Dedifferentiated amniotic fluid mesenchymal stem cell (primary cell): ENCODE results near the gene TMPRSS6.

Experiments
- DNase-seq: peaks from one replicate; pipeline ENCODE4 v3.0.0-alpha.2; 2016; ENCODE audit errors: extremely low spot score

TMPRSS6 gene

GRCh38 chr22:37117092-37117491 lies 7.6 kb upstream of the TMPRSS6 start:
- DNase-seq, result no peak

GRCh38 chr22:37115032-37115431 lies 5.5 kb upstream of the TMPRSS6 start:
- no peak for DNase-seq

- no peak for DNase-seq
These were observed 4.2 kb upstream of the TMPRSS6 start for GRCh38 chr22:37113757-37114156.

- DNase-seq, result no peak
These were observed 2.7 kb upstream of the TMPRSS6 start for GRCh38 chr22:37112084-37112728.

GRCh38 chr22:37111156-37111717 lies 1.7 kb upstream of the TMPRSS6 start:
- DNase-seq, result no peak

GRCh38 chr22:37107816-37108621 lies 1.5 kb downstream of the TMPRSS6 start:
- no peak for DNase-seq

- DNase-seq, result no peak
These were observed 3.5 kb downstream of the TMPRSS6 start for GRCh38 chr22:37105990-37106389.

GRCh38 chr22:37105154-37105553 lies 4.4 kb downstream of the TMPRSS6 start:
- no peak for DNase-seq

- DNase-seq, result no peak
These were observed 5.7 kb downstream of the TMPRSS6 start for GRCh38 chr22:37103656-37104452.

- no peak for DNase-seq
These were observed 6.4 kb downstream of the TMPRSS6 start for GRCh38 chr22:37103151-37103550.

GRCh38 chr22:37101311-37102066 lies 8.0 kb downstream of the TMPRSS6 start:
- DNase-seq, result no peak

GRCh38 chr22:37100589-37101127 lies 8.9 kb downstream of the TMPRSS6 start:
- no peak for DNase-seq

GRCh38 chr22:37098976-37099591 lies 10.4 kb downstream of the TMPRSS6 start:
- DNase-seq, result no peak

- DNase-seq, result no peak
These were observed 12.2 kb downstream of the TMPRSS6 start for GRCh38 chr22:37097346-37097745.

GRCh38 chr22:37095113-37095512 lies 14.4 kb downstream of the TMPRSS6 start:
- no peak for DNase-seq

GRCh38 chr22:37094239-37094638 lies 15.3 kb downstream of the TMPRSS6 start:
- DNase-seq, result no peak

GRCh38 chr22:37092997-37093396 lies 16.5 kb downstream of the TMPRSS6 start:
- no peak for DNase-seq

- DNase-seq, result no peak
These were observed 17.5 kb downstream of the TMPRSS6 start for GRCh38 chr22:37091994-37092393.

GRCh38 chr22:37090920-37091695 lies 18.4 kb downstream of the TMPRSS6 start:
- no peak for DNase-seq

GRCh38 chr22:37089434-37089833 lies 20.1 kb downstream of the TMPRSS6 start:
- no peak for DNase-seq
